ENCODE results near the gene PIM1. TPM values are rescaled to one million over a fixed set of nuclear protein-coding genes. Genes with fewer than 3 reads are reported as not detected.

PIM1 gene
- total RNA-seq, 1 donor, result 8.7 TPM

GRCh38 chr6:37171201-37171969 lies 1.4 kb downstream of the PIM1 start:
- peak; percentile 63 for DNase-seq (ENCODE audit: low read depth)
- peak overlapping the region; percentile 96 for H3K4me3 ChIP-seq (ENCODE audit: low read depth, low read length)
- TF ChIP-seq, protein P1, sequence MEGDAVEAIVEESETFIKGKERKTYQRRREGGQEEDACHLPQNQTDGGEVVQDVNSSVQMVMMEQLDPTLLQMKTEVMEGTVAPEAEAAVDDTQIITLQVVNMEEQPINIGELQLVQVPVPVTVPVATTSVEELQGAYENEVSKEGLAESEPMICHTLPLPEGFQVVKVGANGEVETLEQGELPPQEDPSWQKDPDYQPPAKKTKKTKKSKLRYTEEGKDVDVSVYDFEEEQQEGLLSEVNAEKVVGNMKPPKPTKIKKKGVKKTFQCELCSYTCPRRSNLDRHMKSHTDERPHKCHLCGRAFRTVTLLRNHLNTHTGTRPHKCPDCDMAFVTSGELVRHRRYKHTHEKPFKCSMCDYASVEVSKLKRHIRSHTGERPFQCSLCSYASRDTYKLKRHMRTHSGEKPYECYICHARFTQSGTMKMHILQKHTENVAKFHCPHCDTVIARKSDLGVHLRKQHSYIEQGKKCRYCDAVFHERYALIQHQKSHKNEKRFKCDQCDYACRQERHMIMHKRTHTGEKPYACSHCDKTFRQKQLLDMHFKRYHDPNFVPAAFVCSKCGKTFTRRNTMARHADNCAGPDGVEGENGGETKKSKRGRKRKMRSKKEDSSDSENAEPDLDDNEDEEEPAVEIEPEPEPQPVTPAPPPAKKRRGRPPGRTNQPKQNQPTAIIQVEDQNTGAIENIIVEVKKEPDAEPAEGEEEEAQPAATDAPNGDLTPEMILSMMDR (IDR thresholded peaks at IDR 0.05; ENCODE audit: insufficient read depth, low read length), result no peak

DNA sequence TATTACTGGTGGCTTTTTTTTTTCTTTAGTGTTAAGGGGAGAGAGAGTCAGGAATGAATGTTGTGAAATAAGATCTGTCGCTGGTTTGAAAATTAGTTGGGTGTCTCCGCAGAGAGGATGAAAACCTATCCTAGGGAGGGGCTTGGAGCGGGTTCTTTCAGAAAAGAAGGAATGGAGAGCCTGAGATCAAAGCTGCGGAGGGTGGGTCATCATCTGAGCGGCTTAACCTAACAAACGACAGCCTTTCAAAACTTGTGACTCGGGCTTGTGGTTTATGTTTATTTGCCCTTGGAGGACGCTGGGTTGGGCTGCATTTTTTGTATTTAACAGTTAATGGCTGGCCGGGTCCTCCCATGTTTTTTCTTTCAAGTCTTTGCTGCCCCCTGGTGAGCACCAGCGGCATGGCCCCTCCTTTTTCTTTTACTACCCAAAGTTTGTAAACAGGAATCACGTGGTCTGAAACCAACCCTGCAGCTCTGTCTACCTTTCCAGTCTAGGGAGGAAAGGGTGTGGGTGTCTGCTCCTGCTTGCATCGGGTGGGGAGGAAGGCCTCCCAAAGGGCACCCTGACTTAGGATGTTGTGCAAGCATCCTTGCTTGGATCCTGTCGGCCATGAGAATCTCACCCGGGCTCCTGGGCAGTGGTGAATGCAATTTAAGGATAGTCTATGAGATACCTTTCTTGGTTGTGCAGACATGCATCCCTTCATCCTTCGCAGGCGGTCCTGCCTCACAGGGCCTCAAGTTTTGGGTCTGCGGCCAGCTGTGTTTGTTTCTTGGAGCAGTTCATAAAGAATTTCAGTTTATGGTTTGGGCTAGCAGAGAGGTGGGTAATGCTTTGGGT lies 2.2 kb downstream of the PIM1 start:
- H3K4me3 ChIP-seq (ENCODE audit: low read depth, low read length), result peak overlapping the region; percentile 96
- peak; percentile 95 for DNase-seq (ENCODE audit: low read depth)
- TF ChIP-seq, protein P1 (IDR thresholded peaks at IDR 0.05; ENCODE audit: insufficient read depth, low read length), result peak; percentile 88

DNA sequence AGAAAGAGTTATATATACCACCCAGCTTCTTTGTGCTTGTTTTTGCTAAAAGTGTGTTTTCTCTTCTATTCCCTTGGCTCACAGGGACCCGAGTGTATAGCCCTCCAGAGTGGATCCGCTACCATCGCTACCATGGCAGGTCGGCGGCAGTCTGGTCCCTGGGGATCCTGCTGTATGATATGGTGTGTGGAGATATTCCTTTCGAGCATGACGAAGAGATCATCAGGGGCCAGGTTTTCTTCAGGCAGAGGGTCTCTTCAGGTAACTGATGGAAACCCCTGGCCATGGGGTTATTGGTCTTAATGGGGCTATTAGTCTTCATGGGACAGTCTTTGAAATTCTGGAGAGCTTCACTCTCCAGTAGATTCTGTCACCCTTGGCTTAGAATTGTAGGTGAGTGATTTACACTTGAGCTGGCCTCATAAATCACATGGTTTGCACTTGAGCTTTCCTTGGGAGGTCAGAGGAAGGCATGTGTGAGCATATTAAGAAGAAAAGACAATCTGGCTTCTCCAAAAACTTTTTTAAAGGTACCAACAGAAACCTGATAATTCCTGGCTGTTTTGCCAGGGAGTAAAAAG lies 3.0 kb downstream of the PIM1 start:
- no peak for DNase-seq (ENCODE audit: low read depth)
- peak overlapping the region; percentile 96 for H3K4me3 ChIP-seq (ENCODE audit: low read depth, low read length)
- TF ChIP-seq, protein P1 (IDR thresholded peaks at IDR 0.05; ENCODE audit: insufficient read depth, low read length), result no peak

- DNase-seq (ENCODE audit: low read depth), result no peak
- TF ChIP-seq, protein P1 (IDR thresholded peaks at IDR 0.05; ENCODE audit: insufficient read depth, low read length), result no peak
- H3K4me3 ChIP-seq (ENCODE audit: low read depth, low read length), result peak overlapping the region; percentile 96
Measured at GRCh38 chr6:37173493-37174195, 3.7 kb downstream of the PIM1 start.

GRCh38 chr6:37174196-37174514 lies 4.2 kb downstream of the PIM1 start:
- DNase-seq (ENCODE audit: low read depth), result no peak
- TF ChIP-seq, protein P1 (IDR thresholded peaks at IDR 0.05; ENCODE audit: insufficient read depth, low read length), result no peak
- H3K4me3 ChIP-seq (ENCODE audit: low read depth, low read length), result peak overlapping the region; percentile 11

DNA sequence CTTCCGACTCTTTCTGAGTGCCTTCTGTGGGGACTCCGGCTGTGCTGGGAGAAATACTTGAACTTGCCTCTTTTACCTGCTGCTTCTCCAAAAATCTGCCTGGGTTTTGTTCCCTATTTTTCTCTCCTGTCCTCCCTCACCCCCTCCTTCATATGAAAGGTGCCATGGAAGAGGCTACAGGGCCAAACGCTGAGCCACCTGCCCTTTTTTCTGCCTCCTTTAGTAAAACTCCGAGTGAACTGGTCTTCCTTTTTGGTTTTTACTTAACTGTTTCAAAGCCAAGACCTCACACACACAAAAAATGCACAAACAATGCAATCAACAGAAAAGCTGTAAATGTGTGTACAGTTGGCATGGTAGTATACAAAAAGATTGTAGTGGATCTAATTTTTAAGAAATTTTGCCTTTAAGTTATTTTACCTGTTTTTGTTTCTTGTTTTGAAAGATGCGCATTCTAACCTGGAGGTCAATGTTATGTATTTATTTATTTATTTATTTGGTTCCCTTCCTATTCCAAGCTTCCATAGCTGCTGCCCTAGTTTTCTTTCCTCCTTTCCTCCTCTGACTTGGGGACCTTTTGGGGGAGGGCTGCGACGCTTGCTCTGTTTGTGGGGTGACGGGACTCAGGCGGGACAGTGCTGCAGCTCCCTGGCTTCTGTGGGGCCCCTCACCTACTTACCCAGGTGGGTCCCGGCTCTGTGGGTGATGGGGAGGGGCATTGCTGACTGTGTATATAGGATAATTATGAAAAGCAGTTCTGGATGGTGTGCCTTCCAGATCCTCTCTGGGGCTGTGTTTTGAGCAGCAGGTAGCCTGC lies 4.8 kb downstream of the PIM1 start:
- no peak for DNase-seq (ENCODE audit: low read depth)
- TF ChIP-seq, protein P1 (IDR thresholded peaks at IDR 0.05; ENCODE audit: insufficient read depth, low read length), result no peak
- H3K4me3 ChIP-seq (ENCODE audit: low read depth, low read length), result peak overlapping the region; percentile 11

Data from fibroblast of the aortic adventitia (primary cell).